NCI-H1436 (cell line): ENCODE results near the gene RANBP3.
"Not testable (repeated sequence)": the region's sequence is repeated elsewhere in the genome, so short reads cannot be mapped to it uniquely, and the experiment has no call there.

Source experiments
- DNase-seq: peaks from one replicate; lab custom pipeline; 2025; lab: John Stamatoyannopoulos, UW

RANBP3 gene, protein sequence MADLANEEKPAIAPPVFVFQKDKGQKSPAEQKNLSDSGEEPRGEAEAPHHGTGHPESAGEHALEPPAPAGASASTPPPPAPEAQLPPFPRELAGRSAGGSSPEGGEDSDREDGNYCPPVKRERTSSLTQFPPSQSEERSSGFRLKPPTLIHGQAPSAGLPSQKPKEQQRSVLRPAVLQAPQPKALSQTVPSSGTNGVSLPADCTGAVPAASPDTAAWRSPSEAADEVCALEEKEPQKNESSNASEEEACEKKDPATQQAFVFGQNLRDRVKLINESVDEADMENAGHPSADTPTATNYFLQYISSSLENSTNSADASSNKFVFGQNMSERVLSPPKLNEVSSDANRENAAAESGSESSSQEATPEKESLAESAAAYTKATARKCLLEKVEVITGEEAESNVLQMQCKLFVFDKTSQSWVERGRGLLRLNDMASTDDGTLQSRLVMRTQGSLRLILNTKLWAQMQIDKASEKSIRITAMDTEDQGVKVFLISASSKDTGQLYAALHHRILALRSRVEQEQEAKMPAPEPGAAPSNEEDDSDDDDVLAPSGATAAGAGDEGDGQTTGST

DNA sequence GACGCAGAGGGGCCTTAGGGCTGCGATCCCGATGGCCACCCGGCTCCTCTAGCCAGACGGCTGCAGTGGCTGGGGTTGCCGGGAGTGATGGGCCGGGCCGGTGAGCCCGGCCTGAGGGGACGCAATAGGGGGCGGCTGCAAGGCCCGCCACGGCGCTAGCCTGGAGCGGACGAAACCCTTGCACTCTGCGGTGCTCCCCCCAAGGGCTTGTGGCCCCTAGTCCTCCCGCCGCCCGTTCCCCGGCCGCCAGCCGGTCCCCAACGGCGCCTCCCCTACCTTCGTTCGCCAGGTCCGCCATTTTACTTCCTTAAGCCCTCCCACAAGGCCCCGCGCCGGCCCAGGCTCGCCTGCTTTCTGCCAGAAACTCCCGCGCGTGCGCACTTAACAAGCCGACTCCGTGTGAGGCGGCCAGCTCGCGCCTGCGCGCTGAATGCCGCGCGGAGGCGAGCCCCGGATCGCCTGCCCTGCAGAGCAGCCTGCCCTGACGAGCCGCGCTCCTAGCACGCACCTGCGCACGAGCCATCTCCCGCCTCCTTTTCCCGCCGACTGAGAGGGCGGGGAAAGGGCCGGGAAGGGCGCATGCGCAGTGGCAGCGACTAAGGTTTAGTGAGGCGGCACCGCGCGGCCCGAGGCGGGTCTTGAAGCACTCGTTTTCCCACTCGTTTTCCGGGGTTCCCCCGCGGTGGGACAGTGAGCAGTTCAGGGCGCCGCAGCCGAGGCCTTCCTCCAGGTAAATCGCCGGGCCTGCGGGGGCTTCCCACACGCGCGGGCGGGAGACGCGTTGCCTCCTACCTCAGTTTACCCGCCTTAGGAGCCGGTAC is at the start of gene RANBP3:
RANBP3 (minus strand) TSS at position 356 of the 821 bp plus-strand sequence; CDS start at position 298, 58 bp downstream.
- DNase-seq: peak; percentile 98

DNA sequence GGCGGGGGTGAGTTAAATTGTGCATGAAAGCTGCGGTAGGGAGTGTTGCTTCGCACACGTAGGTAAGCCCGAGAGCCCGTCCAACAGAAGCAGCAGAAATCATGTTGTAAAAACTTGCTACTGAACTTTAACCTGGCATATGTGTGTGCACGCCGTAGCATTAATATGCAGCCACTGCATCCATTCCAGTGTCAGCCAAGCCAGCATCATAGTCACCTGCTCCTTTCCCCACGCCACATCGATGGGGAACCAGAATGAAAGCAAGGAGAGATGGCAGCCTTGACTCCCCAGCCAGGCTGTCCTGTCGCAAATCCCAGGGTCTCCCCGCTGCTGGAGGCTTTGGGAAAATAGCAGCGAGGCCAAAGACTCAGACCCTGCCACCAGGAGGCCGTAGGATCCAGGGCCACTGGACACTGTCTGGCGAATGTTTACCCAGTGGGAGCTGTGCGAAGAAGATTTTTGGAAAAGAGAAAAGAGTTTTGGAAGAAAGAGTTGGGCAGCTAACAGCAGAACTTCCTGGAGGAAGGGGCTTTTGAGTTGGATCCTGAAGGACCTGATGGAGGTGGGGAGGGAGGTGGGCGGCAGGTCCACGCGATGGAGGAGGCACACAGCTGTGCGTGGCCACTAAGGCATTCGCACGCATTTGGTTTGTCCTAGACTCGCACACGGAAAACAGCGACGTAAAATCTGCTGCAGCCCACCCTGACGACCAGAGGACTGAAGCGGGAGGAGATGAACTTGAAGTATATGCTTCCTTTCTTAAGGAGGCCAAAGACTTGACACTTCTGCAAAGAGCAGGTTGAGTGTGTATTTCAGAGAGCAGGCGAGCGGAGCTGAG is 48.7 kb upstream of the RANBP3 start:
- DNase-seq: no peak

DNA sequence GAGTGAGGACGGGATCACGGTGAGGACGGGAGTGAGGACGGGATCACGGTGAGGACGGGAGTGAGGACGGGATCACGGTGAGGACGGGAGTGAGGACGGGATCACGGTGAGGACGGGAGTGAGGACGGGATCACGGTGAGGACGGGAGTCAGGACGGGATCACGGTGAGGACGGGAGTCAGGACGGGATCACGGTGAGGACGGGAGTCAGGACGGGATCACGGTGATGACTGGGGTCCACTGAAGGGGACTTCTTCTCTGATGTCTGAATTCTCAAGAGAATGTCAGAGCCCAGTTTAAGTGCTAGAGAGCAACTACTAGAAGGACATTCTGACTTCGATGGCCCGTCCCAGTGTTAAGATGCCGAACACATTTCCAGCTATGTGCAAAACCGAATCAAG is 46.8 kb upstream of the RANBP3 start:
- DNase-seq: not testable (repeated sequence)

DNA sequence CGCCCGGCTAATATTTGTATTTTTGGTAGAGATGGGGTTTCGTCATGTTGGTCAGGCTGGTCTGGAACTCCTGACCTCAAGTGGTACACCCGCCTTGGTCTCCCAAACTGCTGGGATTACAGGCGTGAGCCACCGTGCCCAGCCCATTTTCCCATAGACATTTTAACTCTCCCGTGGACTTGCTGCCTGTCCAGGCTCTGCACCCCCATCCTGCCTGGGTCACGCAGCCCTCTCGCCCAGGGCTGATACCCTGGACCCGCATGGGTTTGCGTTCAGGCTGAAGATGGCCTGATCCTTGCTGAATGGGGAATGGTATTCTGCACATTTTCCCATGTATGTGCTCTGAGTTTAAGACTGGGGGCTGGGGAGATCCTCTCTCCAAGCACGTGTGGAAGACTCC is 46.0 kb upstream of the RANBP3 start:
- no peak for DNase-seq

DNA sequence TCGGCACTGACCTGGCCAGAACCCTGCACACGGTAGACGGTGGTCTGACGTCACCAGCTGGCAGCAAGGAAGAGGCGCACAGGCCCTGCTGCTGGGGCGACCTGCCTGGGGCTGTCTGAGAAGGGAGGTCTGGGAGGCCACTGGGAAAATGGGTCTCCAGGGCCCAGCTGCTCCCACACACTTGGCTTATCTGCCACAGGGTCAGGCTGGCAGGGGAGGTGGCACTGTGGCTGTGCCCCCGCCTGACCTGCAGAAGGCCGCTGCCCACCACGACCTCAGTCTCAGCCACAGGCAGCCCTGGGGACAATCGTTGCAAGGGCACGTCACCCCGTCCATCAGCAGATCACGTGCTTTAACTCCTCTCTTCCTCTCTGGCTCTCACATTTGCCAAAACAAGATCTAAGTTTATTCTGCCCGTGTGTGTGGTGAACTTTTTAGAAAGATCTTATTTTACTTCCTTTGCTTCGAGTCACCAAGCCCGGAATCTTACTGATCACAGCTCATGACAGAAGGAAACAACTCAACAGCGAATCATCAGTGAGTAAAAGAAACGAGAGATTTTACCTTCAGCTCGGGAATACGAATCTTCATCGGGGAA is 45.2 kb upstream of the RANBP3 start:
- no peak for DNase-seq

DNA sequence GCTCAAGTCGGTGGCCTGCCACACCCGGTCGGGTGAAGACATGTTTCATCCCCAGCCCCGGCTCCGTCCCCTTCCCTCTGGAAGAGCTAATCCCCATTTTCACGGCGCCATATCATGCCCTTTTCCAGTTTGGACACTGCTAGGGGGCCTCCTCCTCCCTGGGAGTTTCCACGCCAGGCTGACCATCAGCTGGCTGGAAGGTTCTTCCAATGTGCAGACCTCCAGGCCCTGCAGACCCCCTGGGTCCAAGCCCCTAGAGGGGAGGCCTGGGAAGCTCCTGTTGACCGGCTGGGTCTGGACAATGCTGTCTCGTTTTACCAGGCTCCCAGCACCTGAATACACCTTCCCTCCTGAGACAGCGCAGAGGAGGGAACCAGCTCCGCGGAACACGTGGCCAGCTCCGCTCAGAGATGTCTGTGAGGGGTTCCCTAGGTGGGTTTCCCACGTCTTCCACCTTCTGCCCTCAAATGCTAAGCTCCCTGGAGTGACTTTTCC is 44.7 kb upstream of the RANBP3 start:
- no peak for DNase-seq

DNA sequence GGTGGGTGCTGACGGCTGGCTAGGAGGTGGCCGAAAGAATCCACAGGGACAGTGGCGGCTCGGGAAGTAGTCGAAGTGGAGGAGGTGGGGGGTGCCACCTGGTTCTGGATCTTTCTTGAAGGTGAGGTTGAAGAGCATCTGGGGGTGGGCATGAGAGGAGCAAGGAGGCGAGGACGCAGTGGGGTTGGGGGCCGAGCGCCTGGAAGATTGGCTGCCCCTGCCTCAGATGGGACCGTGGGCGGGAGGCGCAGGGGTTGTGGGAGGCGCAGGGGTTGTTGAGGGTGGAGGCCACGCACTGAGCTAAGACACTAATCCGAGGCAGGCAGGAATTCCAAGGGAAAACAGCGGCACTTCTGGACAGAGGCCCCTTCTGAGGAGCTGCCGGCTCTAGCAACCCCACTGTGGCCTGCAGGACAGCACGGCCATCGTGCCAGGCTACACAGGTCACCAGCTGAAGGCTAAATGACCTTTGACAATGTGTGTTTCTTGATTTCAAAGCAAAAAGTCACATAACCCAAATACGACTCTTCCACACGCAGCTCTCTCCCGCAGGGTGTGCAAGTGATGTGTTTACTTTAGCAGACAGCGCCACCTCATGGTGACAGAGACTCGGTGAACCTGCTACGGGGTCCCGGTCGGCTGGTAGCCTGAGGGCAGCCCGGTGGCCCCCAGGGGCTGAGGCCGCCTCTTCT is 44.1 kb upstream of the RANBP3 start:
- peak; percentile 58 for DNase-seq

DNA sequence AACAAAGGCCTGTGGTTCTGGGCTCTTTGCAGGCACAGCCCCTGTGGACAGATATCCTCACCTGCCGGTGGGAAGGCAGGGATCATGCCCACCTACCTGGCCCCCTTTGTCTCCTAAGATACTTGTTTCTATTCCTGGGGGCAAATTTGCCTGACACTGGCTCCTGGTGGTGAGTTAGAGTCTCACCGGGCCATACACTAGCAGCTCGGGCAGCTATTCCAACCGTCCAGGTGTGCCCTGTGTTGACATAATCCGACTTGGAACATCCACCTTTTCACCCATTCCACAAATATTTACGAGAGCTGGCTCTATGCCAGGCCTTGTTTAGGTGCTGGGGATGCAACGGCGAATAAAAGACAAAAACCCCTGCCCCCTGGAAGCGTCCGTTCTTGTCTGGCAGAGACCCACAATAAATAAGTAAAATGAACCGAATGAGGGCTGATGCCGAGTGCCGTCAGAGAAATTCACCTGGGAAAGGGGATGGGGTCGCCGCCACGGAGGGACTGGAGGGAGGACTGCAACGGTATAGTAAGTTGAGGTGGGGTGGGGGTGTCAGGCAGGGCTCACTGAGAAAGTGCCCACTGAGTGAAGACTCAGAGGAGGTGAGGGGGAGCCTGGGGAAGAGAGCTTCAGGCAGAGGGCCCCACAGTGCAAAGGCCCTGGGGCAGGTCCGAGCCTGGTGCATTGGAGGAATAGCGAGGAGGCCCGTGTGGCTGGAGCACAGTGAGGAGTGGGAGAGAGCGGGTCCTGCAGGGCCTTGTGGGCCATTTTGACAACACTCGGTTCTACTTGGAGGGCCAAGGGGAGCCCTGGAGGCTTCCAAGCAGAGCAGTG is 43.2 kb upstream of the RANBP3 start:
- DNase-seq: no peak

DNA sequence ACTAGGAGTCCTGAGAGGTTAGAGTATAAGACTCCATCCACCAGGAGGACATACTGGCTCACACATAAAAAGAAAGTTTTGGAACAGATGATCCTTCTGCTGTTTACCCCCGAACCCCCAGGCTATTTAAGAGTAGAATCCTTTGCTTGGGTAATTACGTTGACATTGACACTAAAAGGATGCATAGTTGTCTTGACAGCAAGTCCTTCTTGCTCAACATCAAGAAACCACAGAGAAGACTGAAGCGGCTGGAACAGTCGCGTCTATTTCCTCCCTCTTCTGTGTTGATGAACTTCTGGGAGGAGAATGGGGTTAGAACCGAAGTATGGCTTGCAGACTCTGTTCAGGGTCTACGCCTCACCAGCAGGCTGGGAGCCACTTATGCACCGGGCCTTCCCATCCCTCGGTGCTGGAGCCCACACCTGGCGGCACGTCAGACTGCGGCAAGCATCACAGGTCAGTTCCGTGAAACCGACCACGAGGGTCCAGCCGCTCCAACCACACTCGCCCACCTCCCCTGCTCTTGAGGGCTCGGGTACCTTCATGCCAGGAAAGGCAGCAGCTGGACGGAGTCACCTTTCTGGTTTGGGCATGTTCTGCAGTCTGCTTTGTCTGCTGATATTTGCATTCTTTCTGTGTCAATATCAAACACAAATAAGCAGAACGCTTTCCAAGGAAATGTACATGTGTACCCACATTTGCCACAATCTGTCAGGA is 42.4 kb upstream of the RANBP3 start:
- DNase-seq: no peak

DNA sequence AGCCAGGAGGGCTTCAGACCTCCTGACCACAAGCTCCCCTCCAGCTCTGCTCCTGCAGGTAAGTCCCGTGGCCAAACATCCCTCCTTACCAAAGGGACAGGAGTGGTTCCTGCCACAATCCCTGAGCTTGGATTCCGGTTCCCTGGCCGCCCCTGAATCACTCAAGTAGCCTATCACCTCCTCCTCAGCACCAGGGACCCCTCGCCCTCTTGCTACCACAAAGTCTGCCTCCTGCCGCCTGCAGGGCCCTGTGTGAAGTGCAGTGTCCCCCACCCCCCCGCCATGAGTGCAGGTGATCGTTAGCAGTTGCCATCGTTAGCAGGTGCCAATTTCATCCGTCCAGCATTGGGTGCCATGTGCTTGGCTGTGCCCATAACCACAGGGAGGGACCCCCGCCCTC is 40.8 kb upstream of the RANBP3 start:
- no peak for DNase-seq

DNA sequence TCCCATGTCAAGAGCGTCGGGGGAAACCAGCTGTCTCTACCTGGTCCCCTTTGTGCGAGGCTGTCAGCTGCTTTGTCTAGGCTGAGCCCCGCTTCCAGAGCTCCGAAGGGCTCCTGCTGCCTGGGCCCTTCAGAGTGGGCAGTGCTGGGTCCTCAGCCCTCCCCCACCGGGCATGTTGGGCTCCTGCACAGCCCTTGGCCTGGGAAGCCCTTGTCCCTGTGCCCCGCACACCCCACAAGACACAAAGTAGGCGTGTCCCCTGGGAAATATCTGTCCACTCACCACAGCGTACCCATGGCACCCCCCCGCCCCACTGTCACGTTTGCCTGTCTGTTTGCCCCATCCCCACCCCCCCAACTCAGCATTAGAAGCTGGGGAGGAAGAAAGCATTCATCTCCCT is 39.6 kb upstream of the RANBP3 start:
- no peak for DNase-seq

DNA sequence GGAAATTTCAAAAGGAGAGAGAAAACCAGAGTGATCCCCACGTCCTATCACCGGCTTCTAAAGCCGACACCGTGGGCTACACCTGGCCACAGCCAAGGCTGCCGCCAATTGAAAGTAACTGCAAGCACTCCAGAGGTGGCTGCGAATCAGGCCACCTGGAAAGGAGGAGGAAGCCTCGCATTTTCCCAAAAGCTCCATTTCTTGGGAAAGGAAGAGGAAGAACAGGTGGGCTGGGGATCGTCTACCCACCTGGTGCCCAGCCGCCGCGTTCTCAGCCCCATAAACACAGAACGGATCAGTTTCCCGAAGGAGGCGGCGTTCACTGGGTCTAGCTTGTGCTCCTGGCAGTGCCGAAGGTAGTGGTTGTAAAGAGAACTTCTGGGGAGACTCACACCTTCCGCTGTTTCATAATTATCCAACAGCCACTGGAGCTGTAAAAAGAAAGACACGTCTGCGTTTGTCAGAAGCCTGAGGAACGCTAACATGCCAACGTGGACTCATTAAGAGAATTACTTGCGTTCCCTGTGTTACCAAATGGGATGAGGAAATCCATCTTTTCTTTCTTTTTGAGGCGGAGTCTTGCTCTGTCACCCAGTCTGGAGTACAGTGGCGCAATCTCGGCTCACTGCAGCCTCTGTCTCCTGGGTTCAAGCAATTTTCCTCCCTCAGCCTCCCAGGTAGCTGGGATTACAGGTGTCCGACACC is 38.1 kb upstream of the RANBP3 start:
- no peak for DNase-seq

DNA sequence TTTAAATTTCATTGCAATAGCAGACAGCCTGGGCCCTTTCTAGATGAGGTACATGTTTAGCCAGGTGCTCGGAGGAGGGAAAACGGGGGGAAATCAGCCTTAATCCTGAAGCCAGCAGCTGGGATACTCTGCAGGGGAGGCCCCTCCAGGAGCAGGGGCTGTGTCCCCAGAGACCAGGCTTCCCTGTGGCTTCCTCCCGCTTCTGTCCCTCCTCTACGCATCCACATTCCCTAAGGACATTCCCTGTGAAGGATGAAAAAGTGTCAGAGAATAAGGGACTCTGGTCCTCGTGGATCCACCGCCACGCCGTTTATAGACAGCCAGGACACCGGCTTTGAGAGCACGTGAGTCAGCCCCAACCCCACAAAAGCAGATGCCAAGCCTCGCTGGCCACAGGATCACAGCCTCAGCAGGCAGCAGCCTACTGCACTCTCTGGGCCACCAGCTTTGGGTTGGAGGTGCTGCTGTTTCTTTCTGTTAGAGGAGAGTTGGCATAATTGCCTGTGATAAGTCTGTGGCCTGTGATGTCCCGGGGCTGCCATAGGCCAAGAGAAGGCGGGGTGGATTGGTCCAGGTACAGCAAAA is 36.7 kb upstream of the RANBP3 start:
- DNase-seq: no peak

DNA sequence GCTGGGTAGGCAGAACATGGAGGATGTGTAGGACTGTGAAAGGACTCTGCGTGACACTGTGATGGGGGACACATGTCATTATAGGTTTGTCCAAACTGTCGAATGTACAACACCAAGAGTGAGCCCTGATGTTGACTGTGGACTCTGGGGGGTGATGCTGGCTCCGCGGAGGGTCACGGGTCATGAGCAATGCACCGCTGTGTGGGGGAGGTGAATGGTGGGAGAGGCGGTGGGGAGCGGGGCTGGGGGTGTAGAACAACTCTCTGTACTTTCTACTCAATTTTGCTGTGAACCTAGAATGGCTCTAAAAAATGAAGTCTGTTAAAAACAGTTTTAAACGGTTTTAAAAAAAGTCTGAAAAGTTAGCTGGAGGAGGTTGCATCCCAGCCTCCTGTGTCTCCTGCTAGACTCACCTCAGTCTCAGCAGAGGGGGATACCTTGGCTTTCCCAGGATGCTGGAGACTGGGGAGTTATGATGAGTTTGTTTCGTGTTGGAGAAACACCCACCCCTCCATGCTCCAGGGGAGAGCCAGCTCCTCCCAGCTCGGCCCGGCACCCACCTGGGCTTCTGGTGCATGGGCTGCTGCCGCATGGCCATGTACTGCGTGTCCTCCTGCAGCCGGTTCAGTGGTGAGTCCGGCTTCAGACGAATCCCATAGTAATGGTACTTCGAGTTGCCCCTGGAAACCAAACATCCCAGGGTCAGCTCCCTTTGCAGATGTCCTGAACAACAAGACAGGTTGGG is 34.7 kb upstream of the RANBP3 start:
- DNase-seq: no peak

DNA sequence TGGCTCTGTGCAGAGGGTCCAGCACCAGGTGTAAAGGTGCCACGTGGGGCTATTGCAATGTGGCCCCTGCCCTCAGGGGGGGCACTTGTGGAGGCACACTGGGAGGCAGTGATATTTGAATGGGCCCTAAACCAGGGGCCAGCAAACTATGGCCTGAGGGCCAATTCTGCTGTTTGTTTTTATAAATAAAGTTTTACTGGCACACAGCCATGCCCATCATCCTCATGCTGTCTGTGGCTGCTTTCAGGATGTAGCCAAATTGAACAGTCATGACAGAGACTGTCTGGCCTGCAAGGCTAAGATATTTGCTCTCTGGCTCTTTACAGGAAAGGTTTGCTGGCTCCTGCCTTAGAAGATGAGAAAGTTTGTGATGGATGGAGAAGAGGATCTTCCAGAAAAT is 33.9 kb upstream of the RANBP3 start:
- no peak for DNase-seq

DNA sequence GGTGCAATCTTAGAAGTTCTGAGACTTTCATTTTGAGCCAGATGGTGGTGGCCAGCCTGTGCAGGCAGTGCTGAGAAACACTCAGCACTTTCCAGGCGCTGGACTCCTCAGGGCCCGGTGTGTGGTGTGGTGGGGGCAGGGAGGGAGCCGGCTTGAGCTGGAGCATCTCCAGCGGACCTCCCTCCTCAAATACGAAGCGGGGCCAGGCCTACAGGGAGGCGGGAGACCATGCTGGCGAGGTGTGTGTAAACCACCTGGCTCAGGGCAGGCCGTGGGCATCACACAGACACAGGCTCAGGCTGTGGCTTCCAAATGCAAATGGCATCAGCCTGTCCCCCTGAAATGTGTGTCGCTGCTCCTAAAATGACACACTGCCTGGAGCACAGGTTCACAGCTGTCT is 33.3 kb upstream of the RANBP3 start:
- DNase-seq: no peak

DNA sequence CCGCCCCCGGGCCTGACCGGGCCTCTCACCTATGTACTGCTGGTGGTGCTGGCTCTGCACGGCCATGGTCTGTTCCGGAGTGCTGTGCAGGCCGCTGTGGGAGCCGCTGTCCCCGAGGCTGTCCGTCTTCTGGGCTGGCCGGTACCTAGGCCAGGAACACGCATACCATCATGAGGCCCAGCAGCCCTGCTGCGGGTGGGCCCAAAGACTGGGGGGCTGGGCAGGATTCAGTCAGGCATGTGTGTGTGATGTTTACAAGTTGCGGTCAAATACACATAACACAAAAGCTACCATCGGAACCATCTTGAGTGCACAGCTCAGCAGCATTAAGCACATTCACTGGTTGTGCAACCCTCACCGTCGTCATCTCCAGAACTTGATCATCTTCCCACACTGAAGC is 32.2 kb upstream of the RANBP3 start:
- no peak for DNase-seq

DNA sequence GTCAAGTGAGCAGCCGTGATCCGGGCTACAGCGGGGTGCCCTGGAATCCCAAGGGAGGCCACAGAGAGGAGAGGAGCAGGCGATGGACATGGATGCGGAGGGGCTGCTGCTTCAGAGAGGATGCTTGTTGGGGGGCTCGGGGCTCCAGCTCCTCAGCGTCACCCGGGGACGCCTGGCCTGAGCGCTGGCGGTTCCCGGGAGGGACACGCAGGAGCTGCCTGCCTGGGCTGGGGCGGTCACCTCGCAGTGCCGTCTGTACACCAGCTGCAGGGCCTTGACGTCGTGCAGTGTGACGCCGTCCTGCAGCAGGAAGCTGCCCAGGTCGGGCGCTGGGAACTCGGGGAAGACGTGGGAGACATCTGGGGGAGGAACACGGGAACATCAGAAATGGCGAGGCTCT is 29.9 kb upstream of the RANBP3 start:
- DNase-seq: no peak
